WTC11 (cell line): ENCODE measurements around the gene DCTN2. TPM values are rescaled to one million over a fixed set of nuclear protein-coding genes. Genes with fewer than 3 reads are reported as not detected.
"Not testable (repeated sequence)": the region's sequence is repeated elsewhere in the genome, so short reads cannot be mapped to it uniquely, and the experiment has no call there.

ENCODE experiments used
- ATAC-seq: fragments of 200-7000 bp; cut with Tn5 transposase; 2 replicates; pipeline ENCODE4 v1.10.0; 2021; ENCODE audit warnings: mild to moderate bottlenecking, moderate library complexity
- CTCF ChIA-PET: fragments of 300-600 bp; sonication (Branson Sonifier 250); formaldehyde crosslinking; loops from one replicate; lab custom pipeline; 2021; ENCODE audit warnings: antibody characterized with exemption; lab: Charles Lee
- POLR2A ChIA-PET: fragments of 350-600 bp; sonication (Branson Sonifier 250); formaldehyde crosslinking; loops from one replicate; lab custom pipeline; 2021; ENCODE audit warnings: antibody characterized with exemption; lab: Charles Lee
- DNase-seq: peaks from one replicate; pipeline ENCODE4 v3.0.0; 2021; ENCODE audit warnings: low spot score
- H3K27ac Mint-ChIP-seq: 2 replicates; pipeline ENCODE4 v1.8.0; 2021; ENCODE audit warnings: mixed read lengths
- H3K27me3 Mint-ChIP-seq: 2 replicates; pipeline ENCODE4 v1.8.0; 2021; ENCODE audit warnings: low read depth, mild to moderate bottlenecking, moderate library complexity, mixed read lengths
- H3K36me3 Mint-ChIP-seq: 2 replicates; pipeline ENCODE4 v1.8.0; 2021; ENCODE audit warnings: mixed read lengths
- H3K4me1 Mint-ChIP-seq: 2 replicates; pipeline ENCODE4 v1.8.0; 2022; ENCODE audit warnings: mixed read lengths
- H3K4me3 Mint-ChIP-seq: 2 replicates; pipeline ENCODE4 v1.8.0; 2021; ENCODE audit warnings: mild to moderate bottlenecking, moderate library complexity, mixed read lengths
- H3K9me3 Mint-ChIP-seq: 2 replicates; pipeline ENCODE4 v1.8.0; 2021; ENCODE audit warnings: mixed read lengths
- ESRRA ChIP-seq: sonication (generic); formaldehyde crosslinking; IDR thresholded peaks from 2 replicates; pipeline ENCODE4 v1.8.1; 2022; ENCODE audit warnings: mild to moderate bottlenecking, missing genetic modification reagents, borderline replicate concordance
- FOXP1 ChIP-seq: sonication (generic); formaldehyde crosslinking; IDR thresholded peaks from 2 replicates; pipeline ENCODE4 v1.8.0; 2022; ENCODE audit warnings: missing genetic modification reagents, mild to moderate bottlenecking, moderate library complexity, borderline replicate concordance
- PRRX2 ChIP-seq: fragments of 250-450 bp; sonication (Bioruptor Pico); IDR thresholded peaks from 2 replicates; pipeline ENCODE4 v1.8.0; 2021; ENCODE audit warnings: mild to moderate bottlenecking
- RELA ChIP-seq: sonication (generic); formaldehyde crosslinking; IDR thresholded peaks from 2 replicates; pipeline ENCODE4 v1.8.1; 2022; ENCODE audit warnings: missing genetic modification reagents, mild to moderate bottlenecking, borderline replicate concordance
- RORB ChIP-seq: fragments of 250-450 bp; sonication (Bioruptor Pico); IDR thresholded peaks from 2 replicates; pipeline ENCODE4 v1.9.0; 2021; ENCODE audit warnings: mild to moderate bottlenecking
- SMAD3 ChIP-seq: sonication (generic); formaldehyde crosslinking; IDR thresholded peaks from 2 replicates; pipeline ENCODE4 v1.8.0; 2022; ENCODE audit warnings: missing genetic modification reagents, mild to moderate bottlenecking, borderline replicate concordance
- SOX15 ChIP-seq: fragments of 250-450 bp; sonication (Bioruptor Pico); IDR thresholded peaks from 2 replicates; pipeline ENCODE4 v1.9.0; 2021; ENCODE audit warnings: mild to moderate bottlenecking
- SP1 ChIP-seq: sonication (generic); formaldehyde crosslinking; conservative IDR thresholded peaks from 2 replicates; pipeline ENCODE4 v1.8.1; 2022; ENCODE audit warnings: missing genetic modification reagents
- TEAD1 ChIP-seq: sonication (generic); formaldehyde crosslinking; IDR thresholded peaks from 2 replicates; pipeline ENCODE4 v1.8.0; 2022; ENCODE audit warnings: mild to moderate bottlenecking, missing genetic modification reagents
- TEAD4 ChIP-seq: sonication (generic); formaldehyde crosslinking; IDR thresholded peaks from 2 replicates; pipeline ENCODE4 v1.8.0; 2022; ENCODE audit warnings: mild to moderate bottlenecking, missing genetic modification reagents
- total RNA-seq: library from RNA; stranded (reverse); gene quantifications from 3 replicates; pipeline ENCODE4 v1.2.3, GENCODE V29; 2021
- TF ChIP-seq, protein P1 (sequence below): sonication (generic); formaldehyde crosslinking; IDR thresholded peaks from 2 replicates; pipeline ENCODE4 v1.8.1; 2023; ENCODE audit warnings: mild to moderate bottlenecking, moderate library complexity, missing genetic modification reagents
- TF ChIP-seq, protein P2 (sequence below): sonication (generic); formaldehyde crosslinking; IDR thresholded peaks from 2 replicates; pipeline ENCODE4 v1.8.1; 2022; ENCODE audit warnings: mild to moderate bottlenecking, moderate library complexity, missing genetic modification reagents
- TF ChIP-seq, protein P3 (sequence below): sonication (generic); formaldehyde crosslinking; IDR thresholded peaks from 2 replicates; pipeline ENCODE4 v1.8.0; 2022; ENCODE audit warnings: missing genetic modification reagents
- TF ChIP-seq, protein P4 (sequence below): fragments of 250-450 bp; sonication (Bioruptor Pico); IDR thresholded peaks from 2 replicates; pipeline ENCODE4 v2.1.2; 2022; ENCODE audit warnings: mild to moderate bottlenecking, moderate library complexity

Gene DCTN2
- total RNA-seq, 1 experiment from 2014 or later: 93.5 TPM

- no peak for TF ChIP-seq SP1 (CRISPR knock-in tag)
- TF ChIP-seq, protein P1, sequence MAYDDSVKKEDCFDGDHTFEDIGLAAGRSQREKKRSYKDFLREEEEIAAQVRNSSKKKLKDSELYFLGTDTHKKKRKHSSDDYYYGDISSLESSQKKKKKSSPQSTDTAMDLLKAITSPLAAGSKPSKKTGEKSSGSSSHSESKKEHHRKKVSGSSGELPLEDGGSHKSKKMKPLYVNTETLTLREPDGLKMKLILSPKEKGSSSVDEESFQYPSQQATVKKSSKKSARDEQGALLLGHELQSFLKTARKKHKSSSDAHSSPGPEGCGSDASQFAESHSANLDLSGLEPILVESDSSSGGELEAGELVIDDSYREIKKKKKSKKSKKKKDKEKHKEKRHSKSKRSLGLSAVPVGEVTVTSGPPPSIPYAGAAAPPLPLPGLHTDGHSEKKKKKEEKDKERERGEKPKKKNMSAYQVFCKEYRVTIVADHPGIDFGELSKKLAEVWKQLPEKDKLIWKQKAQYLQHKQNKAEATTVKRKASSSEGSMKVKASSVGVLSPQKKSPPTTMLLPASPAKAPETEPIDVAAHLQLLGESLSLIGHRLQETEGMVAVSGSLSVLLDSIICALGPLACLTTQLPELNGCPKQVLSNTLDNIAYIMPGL (CRISPR knock-in tag): no peak
- no peak for TF ChIP-seq TEAD1 (CRISPR knock-in tag)
- no peak for TF ChIP-seq PRRX2 (CRISPR knock-in tag)
These were observed 50.2 kb downstream of the DCTN2 start (continued) for GRCh38 chr12:57496822-57497221.

GRCh38 chr12:57495051-57495701 lies 51.8 kb downstream of the DCTN2 start:
- H3K27me3 Mint-ChIP-seq, POLR2A ChIA-PET, H3K4me1 Mint-ChIP-seq, CTCF ChIA-PET, H3K9me3 Mint-ChIP-seq, DNase-seq, H3K4me3 Mint-ChIP-seq, H3K27ac Mint-ChIP-seq, ATAC-seq: not testable (repeated sequence)
- H3K36me3 Mint-ChIP-seq: peaks cover 85% of the 10 kb centered on the region

GRCh38 chr12:57491393-57492280 lies 55.4 kb downstream of the DCTN2 start:
- Mint-ChIP-seq H3K4me3 (no peak overlapping the region; the same call in 1 of the 2 replicates), H3K27ac (peak overlapping the region; percentile 20; the same call in 1 of the 2 replicates), H3K27me3 (no peaks in the 10 kb centered on the region), H3K36me3 (peaks cover 74% of the 10 kb centered on the region), H3K4me1 (peaks cover 8% of the 10 kb centered on the region), H3K9me3 (peaks cover 6% of the 10 kb centered on the region)
- ChIA-PET POLR2A (interaction anchor here (0.6 kb wide), 1 partner anchor 34 kb away, joined by 4 read pairs; no protein-coding TSS in a partner anchor), CTCF (interaction anchor here (1.4 kb wide), 1 partner anchor 33 kb away, joined by 8 read pairs; no protein-coding TSS in a partner anchor)
- ATAC-seq (no peak), DNase-seq (no peak)
- TF ChIP-seq RORB (no peak), SMAD3 (no peak), ESRRA (no peak)

DNA sequence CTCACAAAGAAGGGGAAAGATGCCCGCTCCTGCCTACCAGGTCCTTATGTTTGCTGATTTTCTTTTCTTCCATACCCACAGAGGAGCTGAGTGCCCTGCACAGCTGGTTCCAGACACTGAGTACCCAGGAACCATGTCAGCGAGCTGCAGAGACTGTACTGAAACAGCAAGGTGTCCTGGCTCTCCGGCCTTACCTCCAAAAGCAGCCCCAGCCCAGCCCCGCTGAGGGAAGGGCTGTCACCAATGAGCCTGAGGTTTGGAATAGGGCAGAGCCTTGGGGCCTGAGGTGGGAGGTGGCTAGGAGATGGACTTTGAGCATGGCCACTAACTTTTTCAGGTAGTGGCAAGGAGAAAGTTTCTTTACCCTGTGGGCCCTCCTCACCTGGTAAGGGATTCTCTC lies 56.9 kb downstream of the DCTN2 start:
- TF ChIP-seq SOX15 (no peak), RELA (no peak), FOXP1 (CRISPR knock-in tag) (0 out of 2 replicates have a peak, but pooled peaks have one; percentile 23), TEAD4 (no peak)
- TF ChIP-seq, protein P2, sequence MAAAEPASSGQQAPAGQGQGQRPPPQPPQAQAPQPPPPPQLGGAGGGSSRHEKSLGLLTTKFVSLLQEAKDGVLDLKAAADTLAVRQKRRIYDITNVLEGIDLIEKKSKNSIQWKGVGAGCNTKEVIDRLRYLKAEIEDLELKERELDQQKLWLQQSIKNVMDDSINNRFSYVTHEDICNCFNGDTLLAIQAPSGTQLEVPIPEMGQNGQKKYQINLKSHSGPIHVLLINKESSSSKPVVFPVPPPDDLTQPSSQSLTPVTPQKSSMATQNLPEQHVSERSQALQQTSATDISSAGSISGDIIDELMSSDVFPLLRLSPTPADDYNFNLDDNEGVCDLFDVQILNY (CRISPR knock-in tag): no peak
- TF ChIP-seq, protein P3, sequence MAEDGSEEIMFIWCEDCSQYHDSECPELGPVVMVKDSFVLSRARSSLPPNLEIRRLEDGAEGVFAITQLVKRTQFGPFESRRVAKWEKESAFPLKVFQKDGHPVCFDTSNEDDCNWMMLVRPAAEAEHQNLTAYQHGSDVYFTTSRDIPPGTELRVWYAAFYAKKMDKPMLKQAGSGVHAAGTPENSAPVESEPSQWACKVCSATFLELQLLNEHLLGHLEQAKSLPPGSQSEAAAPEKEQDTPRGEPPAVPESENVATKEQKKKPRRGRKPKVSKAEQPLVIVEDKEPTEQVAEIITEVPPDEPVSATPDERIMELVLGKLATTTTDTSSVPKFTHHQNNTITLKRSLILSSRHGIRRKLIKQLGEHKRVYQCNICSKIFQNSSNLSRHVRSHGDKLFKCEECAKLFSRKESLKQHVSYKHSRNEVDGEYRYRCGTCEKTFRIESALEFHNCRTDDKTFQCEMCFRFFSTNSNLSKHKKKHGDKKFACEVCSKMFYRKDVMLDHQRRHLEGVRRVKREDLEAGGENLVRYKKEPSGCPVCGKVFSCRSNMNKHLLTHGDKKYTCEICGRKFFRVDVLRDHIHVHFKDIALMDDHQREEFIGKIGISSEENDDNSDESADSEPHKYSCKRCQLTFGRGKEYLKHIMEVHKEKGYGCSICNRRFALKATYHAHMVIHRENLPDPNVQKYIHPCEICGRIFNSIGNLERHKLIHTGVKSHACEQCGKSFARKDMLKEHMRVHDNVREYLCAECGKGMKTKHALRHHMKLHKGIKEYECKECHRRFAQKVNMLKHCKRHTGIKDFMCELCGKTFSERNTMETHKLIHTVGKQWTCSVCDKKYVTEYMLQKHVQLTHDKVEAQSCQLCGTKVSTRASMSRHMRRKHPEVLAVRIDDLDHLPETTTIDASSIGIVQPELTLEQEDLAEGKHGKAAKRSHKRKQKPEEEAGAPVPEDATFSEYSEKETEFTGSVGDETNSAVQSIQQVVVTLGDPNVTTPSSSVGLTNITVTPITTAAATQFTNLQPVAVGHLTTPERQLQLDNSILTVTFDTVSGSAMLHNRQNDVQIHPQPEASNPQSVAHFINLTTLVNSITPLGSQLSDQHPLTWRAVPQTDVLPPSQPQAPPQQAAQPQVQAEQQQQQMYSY (CRISPR knock-in tag): no peak
- TF ChIP-seq, protein P4, sequence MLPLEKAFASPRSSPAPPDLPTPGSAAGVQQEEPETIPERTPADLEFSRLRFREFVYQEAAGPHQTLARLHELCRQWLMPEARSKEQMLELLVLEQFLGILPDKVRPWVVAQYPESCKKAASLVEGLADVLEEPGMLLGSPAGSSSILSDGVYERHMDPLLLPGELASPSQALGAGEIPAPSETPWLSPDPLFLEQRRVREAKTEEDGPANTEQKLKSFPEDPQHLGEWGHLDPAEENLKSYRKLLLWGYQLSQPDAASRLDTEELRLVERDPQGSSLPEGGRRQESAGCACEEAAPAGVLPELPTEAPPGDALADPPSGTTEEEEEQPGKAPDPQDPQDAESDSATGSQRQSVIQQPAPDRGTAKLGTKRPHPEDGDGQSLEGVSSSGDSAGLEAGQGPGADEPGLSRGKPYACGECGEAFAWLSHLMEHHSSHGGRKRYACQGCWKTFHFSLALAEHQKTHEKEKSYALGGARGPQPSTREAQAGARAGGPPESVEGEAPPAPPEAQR (CRISPR knock-in tag): no peak
- Mint-ChIP-seq H3K4me3 (no peak overlapping the region), H3K36me3 (peaks cover 60% of the 10 kb centered on the region), H3K9me3 (peaks cover 6% of the 10 kb centered on the region), H3K27me3 (no peaks in the 10 kb centered on the region), H3K27ac (0 out of 2 replicates have a peak overlapping the region, but pooled peaks have one; percentile 49), H3K4me1 (peaks cover 8% of the 10 kb centered on the region)
- POLR2A ChIA-PET: no interaction called here
- ATAC-seq (no peak), DNase-seq (no peak)
- CTCF ChIA-PET: interaction anchor here (1.4 kb wide), 1 partner anchor 31 kb away, joined by 8 read pairs; no protein-coding TSS in a partner anchor
